ENCODE results near the gene RUVBL2.
"Not testable (repeated sequence)": the region's sequence is repeated elsewhere in the genome, so short reads cannot be mapped to it uniquely, and the experiment has no call there.

Gene RUVBL2

GRCh38 chr19:49018388-49019241, 24.9 kb downstream of the RUVBL2 start:
- not testable (repeated sequence) for DNase-seq

- DNase-seq: no peak
These were observed 25.7 kb downstream of the RUVBL2 start for GRCh38 chr19:49019242-49019932.

GRCh38 chr19:49020342-49020741, 26.7 kb downstream of the RUVBL2 start:
- no peak for DNase-seq

- no peak for DNase-seq
These were observed 27.5 kb downstream of the RUVBL2 start for GRCh38 chr19:49020931-49021895.

- DNase-seq: no peak
These were observed 28.4 kb downstream of the RUVBL2 start for GRCh38 chr19:49022116-49022515.

- not testable (repeated sequence) for DNase-seq
These were observed 30.5 kb downstream of the RUVBL2 start, which contains the start of gene CGB3 for GRCh38 chr19:49024233-49024632. Gene CGB3, minus strand, starts transcription at chr19:49024333. Its CDS starts 362 bp downstream, at chr19:49023971.

- DNase-seq: not testable (repeated sequence)
These were observed 31.4 kb downstream of the RUVBL2 start for GRCh38 chr19:49025088-49025487.

- DNase-seq: not testable (repeated sequence)
These were observed 31.9 kb downstream of the RUVBL2 start for GRCh38 chr19:49025599-49025998.

- DNase-seq: not testable (repeated sequence)
These were observed 35.0 kb downstream of the RUVBL2 start for GRCh38 chr19:49028686-49029085.

- not testable (repeated sequence) for DNase-seq
These were observed 36.1 kb downstream of the RUVBL2 start for GRCh38 chr19:49029749-49030148.

GRCh38 chr19:49030323-49030722, 36.6 kb downstream of the RUVBL2 start:
- DNase-seq: not testable (repeated sequence)

- not testable (repeated sequence) for DNase-seq
These were observed 38.1 kb downstream of the RUVBL2 start, which contains the start of gene CGB2 for GRCh38 chr19:49031642-49032301. Gene CGB2, plus strand, starts transcription at chr19:49031890. Its CDS starts 206 bp downstream, at chr19:49032096.

GRCh38 chr19:49036815-49037214, 43.1 kb downstream of the RUVBL2 start, which contains the start of gene CGB1:
Gene CGB1, minus strand, starts transcription at chr19:49036895. Its CDS starts 184 bp downstream, at chr19:49036711.
- not testable (repeated sequence) for DNase-seq

GRCh38 chr19:49038111-49038510, 44.4 kb downstream of the RUVBL2 start:
- DNase-seq: not testable (repeated sequence)

GRCh38 chr19:49038557-49039276, 45.0 kb downstream of the RUVBL2 start:
- not testable (repeated sequence) for DNase-seq

- DNase-seq: not testable (repeated sequence)
These were observed 46.0 kb downstream of the RUVBL2 start for GRCh38 chr19:49039736-49040135.

- no peak for DNase-seq
These were observed 48.5 kb downstream of the RUVBL2 start for GRCh38 chr19:49042177-49042576.

- DNase-seq: not testable (repeated sequence)
These were observed 49.0 kb downstream of the RUVBL2 start for GRCh38 chr19:49042666-49043065.

GRCh38 chr19:49043548-49043947, 49.9 kb downstream of the RUVBL2 start, which contains the start of gene CGB5:
Gene CGB5, plus strand, starts transcription at chr19:49043848. Its CDS starts 362 bp downstream, at chr19:49044210.
- DNase-seq: not testable (repeated sequence)

- not testable (repeated sequence) for DNase-seq
These were observed 55.3 kb downstream of the RUVBL2 start, which contains the start of gene CGB8 for GRCh38 chr19:49049011-49049410. Gene CGB8, minus strand, starts transcription at chr19:49049111. Its CDS starts 372 bp downstream, at chr19:49048739.

- DNase-seq: not testable (repeated sequence)
These were observed 56.1 kb downstream of the RUVBL2 start for GRCh38 chr19:49049834-49050233.

Data from NCI-H2029 treated with DMSO at 0.1 percent for 48 hours (cell line).